ENCODE data around the gene PLD4.

Gene PLD4

GRCh38 chr14:104926619-104927431 lies 2.1 kb downstream of the PLD4 start:
- Histone ChIP-seq H3K79me2 (ENCODE audit: insufficient read depth, low read length) (no peaks in the 10 kb centered on the region), H3K36me3 (ENCODE audit: insufficient read depth, low read length) (no peaks in the 10 kb centered on the region), H2AFZ (ENCODE audit: low read length) (no peak overlapping the region), H3K4me3 (ENCODE audit: low read length, poor library complexity, severe bottlenecking) (no peak overlapping the region), H3K4me2 (ENCODE audit: low read depth, low read length, poor library complexity, severe bottlenecking) (no peak overlapping the region), H3K9ac (ENCODE audit: low read depth, low read length, poor library complexity, severe bottlenecking) (no peak overlapping the region), H3F3A (ENCODE audit: low read depth) (no peaks in the 10 kb centered on the region), H4K20me1 (ENCODE audit: insufficient read depth, low read length, poor library complexity, severe bottlenecking) (no peaks in the 10 kb centered on the region), H3K27me3 (ENCODE audit: insufficient read depth, low read length, poor library complexity, severe bottlenecking) (no peaks in the 10 kb centered on the region), H3K9me2 (replicated peaks; ENCODE audit: low read depth, low read length) (no peaks in the 10 kb centered on the region), H3K9me3 (ENCODE audit: insufficient read depth, low read depth, low read length) (no peaks in the 10 kb centered on the region), H3K4me1 (ENCODE audit: insufficient read depth, low read length, poor library complexity, severe bottlenecking) (no peaks in the 10 kb centered on the region)
- TF ChIP-seq EZH2phosphoT487 (IDR thresholded peaks at IDR 0.05; ENCODE audit: borderline replicate concordance), result no peak
- TF ChIP-seq, protein P1, sequence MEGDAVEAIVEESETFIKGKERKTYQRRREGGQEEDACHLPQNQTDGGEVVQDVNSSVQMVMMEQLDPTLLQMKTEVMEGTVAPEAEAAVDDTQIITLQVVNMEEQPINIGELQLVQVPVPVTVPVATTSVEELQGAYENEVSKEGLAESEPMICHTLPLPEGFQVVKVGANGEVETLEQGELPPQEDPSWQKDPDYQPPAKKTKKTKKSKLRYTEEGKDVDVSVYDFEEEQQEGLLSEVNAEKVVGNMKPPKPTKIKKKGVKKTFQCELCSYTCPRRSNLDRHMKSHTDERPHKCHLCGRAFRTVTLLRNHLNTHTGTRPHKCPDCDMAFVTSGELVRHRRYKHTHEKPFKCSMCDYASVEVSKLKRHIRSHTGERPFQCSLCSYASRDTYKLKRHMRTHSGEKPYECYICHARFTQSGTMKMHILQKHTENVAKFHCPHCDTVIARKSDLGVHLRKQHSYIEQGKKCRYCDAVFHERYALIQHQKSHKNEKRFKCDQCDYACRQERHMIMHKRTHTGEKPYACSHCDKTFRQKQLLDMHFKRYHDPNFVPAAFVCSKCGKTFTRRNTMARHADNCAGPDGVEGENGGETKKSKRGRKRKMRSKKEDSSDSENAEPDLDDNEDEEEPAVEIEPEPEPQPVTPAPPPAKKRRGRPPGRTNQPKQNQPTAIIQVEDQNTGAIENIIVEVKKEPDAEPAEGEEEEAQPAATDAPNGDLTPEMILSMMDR (conservative IDR thresholded peaks at IDR 0.05; ENCODE audit: low read length), result no peak

GRCh38 chr14:104927432-104927816 lies 2.7 kb downstream of the PLD4 start:
- Histone ChIP-seq H4K20me1 (ENCODE audit: insufficient read depth, low read length, poor library complexity, severe bottlenecking) (no peaks in the 10 kb centered on the region), H3F3A (ENCODE audit: low read depth) (no peaks in the 10 kb centered on the region), H3K4me1 (ENCODE audit: insufficient read depth, low read length, poor library complexity, severe bottlenecking) (no peaks in the 10 kb centered on the region), H3K27me3 (ENCODE audit: insufficient read depth, low read length, poor library complexity, severe bottlenecking) (no peaks in the 10 kb centered on the region), H3K9me3 (ENCODE audit: insufficient read depth, low read depth, low read length) (no peaks in the 10 kb centered on the region), H3K9ac (ENCODE audit: low read depth, low read length, poor library complexity, severe bottlenecking) (no peak overlapping the region), H3K36me3 (ENCODE audit: insufficient read depth, low read length) (no peaks in the 10 kb centered on the region), H2AFZ (ENCODE audit: low read length) (no peak overlapping the region), H3K79me2 (ENCODE audit: insufficient read depth, low read length) (no peaks in the 10 kb centered on the region), H3K4me3 (ENCODE audit: low read length, poor library complexity, severe bottlenecking) (no peak overlapping the region), H3K9me2 (replicated peaks; ENCODE audit: low read depth, low read length) (no peaks in the 10 kb centered on the region), H3K4me2 (ENCODE audit: low read depth, low read length, poor library complexity, severe bottlenecking) (no peak overlapping the region)
- TF ChIP-seq EZH2phosphoT487 (IDR thresholded peaks at IDR 0.05; ENCODE audit: borderline replicate concordance), result no peak
- TF ChIP-seq, protein P1 (conservative IDR thresholded peaks at IDR 0.05; ENCODE audit: low read length), result no peak

GRCh38 chr14:104927901-104928300 lies 3.2 kb downstream of the PLD4 start:
- H3K4me1 ChIP-seq (ENCODE audit: insufficient read depth, low read length, poor library complexity, severe bottlenecking), result no peaks in the 10 kb centered on the region
- no peak overlapping the region for H3K9ac ChIP-seq (ENCODE audit: low read depth, low read length, poor library complexity, severe bottlenecking)
- H3K9me3 ChIP-seq (ENCODE audit: insufficient read depth, low read depth, low read length), result no peaks in the 10 kb centered on the region
- H3K27me3 ChIP-seq (ENCODE audit: insufficient read depth, low read length, poor library complexity, severe bottlenecking), result no peaks in the 10 kb centered on the region
- TF ChIP-seq EZH2phosphoT487 (IDR thresholded peaks at IDR 0.05; ENCODE audit: borderline replicate concordance), result no peak
- TF ChIP-seq, protein P1 (conservative IDR thresholded peaks at IDR 0.05; ENCODE audit: low read length), result no peak
- H3K4me2 ChIP-seq (ENCODE audit: low read depth, low read length, poor library complexity, severe bottlenecking), result no peak overlapping the region
- no peaks in the 10 kb centered on the region for H3K9me2 ChIP-seq (replicated peaks; ENCODE audit: low read depth, low read length)
- no peaks in the 10 kb centered on the region for H4K20me1 ChIP-seq (ENCODE audit: insufficient read depth, low read length, poor library complexity, severe bottlenecking)
- H2AFZ ChIP-seq (ENCODE audit: low read length), result no peak overlapping the region
- H3K36me3 ChIP-seq (ENCODE audit: insufficient read depth, low read length), result no peaks in the 10 kb centered on the region
- no peaks in the 10 kb centered on the region for H3F3A ChIP-seq (ENCODE audit: low read depth)
- H3K4me3 ChIP-seq (ENCODE audit: low read length, poor library complexity, severe bottlenecking), result no peak overlapping the region
- H3K79me2 ChIP-seq (ENCODE audit: insufficient read depth, low read length), result no peaks in the 10 kb centered on the region

Measured in Loucy (cell line).